GM19023 (cell line): ENCODE data around the gene HAP1.
"Not testable (repeated sequence)": the region's sequence is repeated elsewhere in the genome, so short reads cannot be mapped to it uniquely, and the experiment has no call there.

Experiments
- ATAC-seq: cut with Tn5 transposase; IDR thresholded peaks from one replicate; pipeline ENCODE4 v1.9.1; 2021; ENCODE audit warnings: mild to moderate bottlenecking, moderate library complexity; ENCODE audit not compliant: unreplicated experiment

Gene HAP1

GRCh38 chr17:41734139-41734948 lies at the start of gene HAP1:
TSS of gene HAP1 (minus strand) at chr17:41734643. CDS start at chr17:41734634, 9 bp downstream.
- no peak for ATAC-seq

GRCh38 chr17:41782142-41782541 lies 47.7 kb upstream of the HAP1 start:
- ATAC-seq: no peak

- ATAC-seq: no peak
Measured at GRCh38 chr17:41781404-41782110, 47.1 kb upstream of the HAP1 start.

- ATAC-seq: no peak
Measured at GRCh38 chr17:41779954-41780353, 45.5 kb upstream of the HAP1 start.

GRCh38 chr17:41777574-41778188 lies 43.2 kb upstream of the HAP1 start:
- ATAC-seq: no peak

GRCh38 chr17:41777157-41777573 lies 42.7 kb upstream of the HAP1 start:
- ATAC-seq: no peak

- not testable (repeated sequence) for ATAC-seq
Measured at GRCh38 chr17:41776262-41776900, 41.9 kb upstream of the HAP1 start.

- no peak for ATAC-seq
Measured at GRCh38 chr17:41775394-41776226, 41.2 kb upstream of the HAP1 start.

- no peak for ATAC-seq
Measured at GRCh38 chr17:41773731-41774193, 39.3 kb upstream of the HAP1 start.

GRCh38 chr17:41773190-41773588 lies 38.7 kb upstream of the HAP1 start:
- ATAC-seq: no peak

- ATAC-seq: no peak
Measured at GRCh38 chr17:41772586-41773189, 38.2 kb upstream of the HAP1 start.

- no peak for ATAC-seq
Measured at GRCh38 chr17:41772218-41772585, 37.8 kb upstream of the HAP1 start.

- no peak for ATAC-seq
Measured at GRCh38 chr17:41771389-41772206, 37.2 kb upstream of the HAP1 start.

GRCh38 chr17:41769985-41770384 lies 35.5 kb upstream of the HAP1 start:
- no peak for ATAC-seq

GRCh38 chr17:41769346-41769862 lies 35.0 kb upstream of the HAP1 start:
- no peak for ATAC-seq

GRCh38 chr17:41768682-41769288 lies 34.3 kb upstream of the HAP1 start:
- ATAC-seq: no peak

GRCh38 chr17:41767324-41768042 lies 33.0 kb upstream of the HAP1 start:
- no peak for ATAC-seq

- no peak for ATAC-seq
Measured at GRCh38 chr17:41766135-41766534, 31.7 kb upstream of the HAP1 start.
